Left colon (tissue), 2 donors: ENCODE measurements around the gene MYCBPAP. TPM values are rescaled to one million over a fixed set of nuclear protein-coding genes. Genes with fewer than 3 reads are reported as not detected.

Experiments
- ATAC-seq: fragments of 200-7000 bp; cut with Tn5 transposase; one replicate; pipeline ENCODE4 v1.9.1; 2020; ENCODE audit warnings: mild to moderate bottlenecking, moderate library complexity
- DNase-seq, 2 donors: peaks; one replicate each; pipeline ENCODE4 v3.0.0-alpha.2; 2020
- intact Hi-C, 2 donors: fragments of 100-400 bp; cut with DNase I in 1 of 2; cut with micrococcal nuclease in 1 of 2; formaldehyde crosslinking; loops; one replicate each; pipeline versions ENCODE4 v1.11.2 to v1.14.0; 2022; cut with DNase I, micrococcal nuclease
- total RNA-seq, 2 donors: library from RNA; stranded (reverse); fragmentation: NEBNext Ultra II Directional; extraction: Animal tissue kit (Norgen Biotek cat#: 25700); gene quantifications; one replicate each; pipeline ENCODE4 v1.2.1, GENCODE V29; 2021
- donor health status: DM: no; HTN: no; CAD: no.
- donor health status: DM: yes; HTN: yes; CAD: no.

The MYCBPAP gene
- total RNA-seq, 2 donors from 2014 or later: 2.1 to 2.8 TPM

DNA sequence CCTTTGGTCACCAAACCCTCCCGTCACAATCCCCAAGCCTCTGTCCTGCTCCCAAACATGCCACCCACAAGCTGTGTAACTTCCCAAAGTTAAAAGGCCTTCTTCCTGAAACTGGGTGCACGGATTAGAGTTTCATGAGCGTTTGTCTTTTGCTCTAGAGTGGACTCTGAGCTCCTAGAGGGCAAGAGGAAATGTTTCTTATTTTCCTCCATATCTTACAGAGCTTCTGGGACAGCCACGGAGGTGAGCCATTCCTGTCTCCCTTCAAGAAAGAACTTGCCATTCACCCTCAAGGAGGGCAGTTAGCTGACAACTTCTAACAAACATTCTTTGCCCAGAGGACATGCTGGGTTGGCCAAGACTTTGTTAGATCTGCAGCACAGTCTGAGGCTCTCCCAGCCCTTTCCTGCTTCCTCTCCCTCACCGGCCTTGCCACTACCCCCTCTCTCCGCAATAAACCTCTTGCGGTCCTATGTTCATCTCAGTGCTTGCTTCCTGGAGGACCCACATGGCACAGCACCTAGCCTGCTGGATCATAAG is 2.6 kb upstream of the MYCBPAP start:
- DNase-seq (no peak), ATAC-seq (peak; percentile 41)
- intact Hi-C loops: no loop called here

DNA sequence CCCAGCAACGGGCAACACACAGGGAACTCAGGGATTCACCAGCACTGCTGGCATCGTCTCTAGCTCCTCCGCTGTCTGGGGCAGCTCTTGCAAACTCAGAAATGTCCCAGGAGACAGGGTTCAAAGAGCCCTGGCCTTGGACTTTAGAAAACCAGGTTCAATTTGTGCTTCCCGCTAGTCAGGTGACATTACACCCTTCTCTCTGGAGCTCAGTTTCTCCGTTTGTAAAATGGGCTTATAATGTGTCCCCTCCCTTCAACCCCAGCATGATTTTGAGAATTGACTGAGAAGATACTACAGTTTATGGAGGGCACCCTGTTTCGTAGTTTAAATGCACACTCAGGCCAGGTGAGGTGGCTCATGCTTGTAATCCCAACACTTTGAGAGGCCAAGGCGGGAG is 1.9 kb upstream of the MYCBPAP start:
- intact Hi-C loops: no loop called here
- no peak for ATAC-seq
- no peak for DNase-seq

DNA sequence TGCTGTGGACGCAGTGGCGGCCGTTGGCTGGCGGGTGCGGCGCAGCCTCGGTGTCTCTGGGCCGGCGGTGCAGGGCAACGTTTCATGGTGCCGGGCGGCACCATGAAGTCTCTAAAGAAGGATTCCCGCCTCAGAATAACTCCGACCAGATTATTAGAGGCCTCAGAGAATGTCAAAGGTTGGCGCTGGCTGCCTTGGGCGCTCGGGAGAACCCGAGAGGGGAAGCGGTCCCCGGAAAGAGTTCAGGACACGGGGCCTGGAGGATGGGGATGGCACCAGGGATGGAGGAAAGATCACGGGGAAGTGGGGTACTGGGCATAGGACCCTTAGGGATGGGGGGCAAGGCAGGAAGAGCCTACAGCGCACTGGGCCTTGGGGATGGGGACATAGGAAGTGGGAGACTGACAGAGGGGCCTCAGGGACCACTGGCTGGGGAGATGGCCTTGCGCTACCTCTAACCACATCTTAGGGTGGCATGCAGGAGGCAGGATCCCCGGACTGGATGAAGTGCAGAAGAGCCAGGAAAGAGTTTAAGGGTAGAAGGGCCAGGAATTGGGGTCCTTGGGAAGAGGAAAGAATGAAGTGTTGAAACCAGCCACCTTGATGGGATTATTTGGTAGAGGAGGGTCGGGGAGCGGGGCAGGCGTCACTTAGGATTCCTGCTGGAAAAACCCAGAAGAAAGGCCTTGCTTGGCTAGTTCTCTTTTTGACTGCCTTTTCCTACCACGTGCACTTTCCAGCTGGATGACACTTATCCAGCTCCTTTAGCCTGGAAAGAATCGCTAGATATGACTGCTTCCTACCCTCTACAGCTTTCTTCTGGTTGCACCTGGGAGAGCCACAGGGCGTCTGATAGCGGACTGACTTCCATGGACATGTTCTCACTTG is 578 bp downstream of the MYCBPAP start:
- intact Hi-C loops: no loop called here
- DNase-seq: no peak
- no peak for ATAC-seq

DNA sequence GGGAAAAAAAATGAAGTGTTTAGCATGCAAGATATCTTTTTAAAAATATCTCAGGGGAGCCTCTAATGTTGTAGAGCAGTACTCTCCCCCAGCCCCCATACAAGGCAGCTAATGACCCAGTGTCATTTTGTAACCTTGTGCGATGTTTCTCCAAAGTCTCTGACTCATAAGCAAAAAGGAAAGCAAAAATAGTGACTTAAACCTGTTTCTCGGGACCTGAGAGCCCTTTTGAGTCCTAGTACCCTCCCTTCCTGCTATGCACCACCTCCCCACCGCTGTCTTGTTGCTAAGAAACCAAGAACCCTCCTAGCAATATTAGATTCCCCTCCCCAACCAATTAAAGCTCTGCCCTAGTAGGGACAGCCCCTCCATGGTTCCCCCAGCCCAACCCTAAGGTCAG is 2.8 kb downstream of the MYCBPAP start:
- intact Hi-C loops: no loop called here
- ATAC-seq (no peak), DNase-seq (no peak)

DNA sequence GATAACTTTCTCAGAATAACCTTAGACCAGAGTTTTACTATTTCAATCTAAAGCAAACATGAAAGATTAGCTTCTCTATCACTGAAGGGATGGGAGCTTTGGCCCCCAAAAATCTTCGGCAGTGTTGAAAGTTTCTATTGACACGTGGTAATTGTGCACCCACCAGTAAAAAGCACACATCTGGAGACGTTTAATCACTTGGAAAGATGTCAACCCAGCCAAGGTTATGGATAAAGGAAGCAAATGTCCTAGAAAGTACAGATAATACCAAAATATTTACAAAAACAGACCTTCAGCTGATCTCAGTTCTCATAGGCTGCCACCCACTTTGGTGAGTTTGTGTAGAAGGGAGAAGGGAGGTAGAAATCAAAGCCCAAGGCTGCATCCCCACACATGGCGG is 5.3 kb downstream of the MYCBPAP start:
- DNase-seq: no peak
- ATAC-seq: no peak
- intact Hi-C loops: no loop called here

DNA sequence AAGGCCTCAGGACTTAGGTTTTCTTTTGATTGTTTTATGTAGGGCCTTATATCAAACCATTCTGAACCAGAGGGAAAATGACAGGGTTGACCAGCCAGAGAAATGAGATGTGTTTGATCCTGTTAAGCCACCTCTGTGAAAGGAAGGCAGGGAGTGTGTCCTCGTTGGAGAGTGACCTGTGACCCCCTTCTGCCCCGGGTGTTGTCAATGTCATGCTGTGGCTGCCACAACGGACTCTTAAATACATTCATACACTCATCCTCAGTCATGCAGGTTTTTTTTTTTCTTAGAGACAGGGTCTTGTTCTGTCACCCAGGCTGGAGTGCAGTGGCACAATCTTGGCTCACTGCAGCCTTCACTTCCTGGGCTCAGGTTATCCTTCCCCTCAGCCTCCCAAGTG is 6.1 kb downstream of the MYCBPAP start:
- DNase-seq (no peak), ATAC-seq (no peak)
- intact Hi-C loops: no loop called here

DNA sequence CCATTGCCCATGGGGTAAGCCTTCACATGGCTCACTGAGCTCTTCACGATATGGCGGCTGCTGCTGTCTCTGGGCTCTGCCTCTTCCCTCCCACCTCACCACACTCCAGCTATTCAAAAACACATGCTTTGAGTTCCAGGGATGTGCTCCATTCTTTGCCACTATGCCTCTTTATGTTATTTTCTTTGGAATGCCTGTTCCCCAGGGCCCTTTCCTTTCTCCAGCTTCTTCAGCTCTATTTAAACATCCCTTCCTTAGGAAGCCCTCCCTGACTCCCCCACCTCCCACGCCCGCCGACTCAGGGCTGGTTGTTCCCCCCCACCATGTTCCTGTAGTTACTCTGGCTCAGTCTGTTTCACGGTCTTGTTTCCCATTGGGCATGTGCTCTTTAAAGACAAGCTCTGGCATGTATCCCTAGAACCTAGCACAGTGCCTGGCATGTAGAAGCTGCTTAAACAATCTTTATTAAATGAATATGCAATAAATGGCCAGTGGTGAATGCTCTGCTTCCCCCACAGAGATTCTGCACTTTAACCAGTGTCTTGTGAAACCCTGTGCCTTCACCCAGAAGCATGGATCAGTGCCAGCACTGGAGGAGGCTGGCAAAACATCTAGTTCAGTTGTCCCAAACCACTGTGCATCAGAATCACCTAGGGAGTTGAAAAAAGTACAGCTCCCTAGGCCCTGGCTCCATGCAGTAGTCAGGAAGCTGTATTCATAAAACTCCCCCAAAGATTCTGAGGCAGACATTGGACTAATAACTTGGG is 6.9 kb downstream of the MYCBPAP start:
- ATAC-seq: no peak
- no peak for DNase-seq
- intact Hi-C loops: no loop called here

DNA sequence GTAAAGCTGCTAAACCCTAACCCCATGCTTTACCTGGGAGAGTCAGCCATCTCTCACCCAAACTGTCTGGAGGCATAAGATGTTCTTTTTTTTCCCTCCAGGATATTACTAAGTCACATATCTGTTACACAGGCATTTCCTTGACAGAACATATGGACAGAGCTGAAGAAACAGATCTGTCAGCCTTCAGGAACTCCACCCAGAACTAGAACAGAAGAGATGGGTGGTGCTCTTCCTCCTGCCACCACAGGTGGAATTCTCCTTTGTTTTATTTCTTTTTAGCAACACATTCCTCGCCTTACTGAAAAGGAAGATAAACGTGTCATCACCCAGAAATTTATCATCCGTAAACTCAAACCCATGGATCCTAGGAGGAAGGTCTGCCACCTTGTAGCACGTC is 8.8 kb downstream of the MYCBPAP start:
- ATAC-seq (peak; percentile 63), DNase-seq (no peak)
- intact Hi-C loops: no loop called here

DNA sequence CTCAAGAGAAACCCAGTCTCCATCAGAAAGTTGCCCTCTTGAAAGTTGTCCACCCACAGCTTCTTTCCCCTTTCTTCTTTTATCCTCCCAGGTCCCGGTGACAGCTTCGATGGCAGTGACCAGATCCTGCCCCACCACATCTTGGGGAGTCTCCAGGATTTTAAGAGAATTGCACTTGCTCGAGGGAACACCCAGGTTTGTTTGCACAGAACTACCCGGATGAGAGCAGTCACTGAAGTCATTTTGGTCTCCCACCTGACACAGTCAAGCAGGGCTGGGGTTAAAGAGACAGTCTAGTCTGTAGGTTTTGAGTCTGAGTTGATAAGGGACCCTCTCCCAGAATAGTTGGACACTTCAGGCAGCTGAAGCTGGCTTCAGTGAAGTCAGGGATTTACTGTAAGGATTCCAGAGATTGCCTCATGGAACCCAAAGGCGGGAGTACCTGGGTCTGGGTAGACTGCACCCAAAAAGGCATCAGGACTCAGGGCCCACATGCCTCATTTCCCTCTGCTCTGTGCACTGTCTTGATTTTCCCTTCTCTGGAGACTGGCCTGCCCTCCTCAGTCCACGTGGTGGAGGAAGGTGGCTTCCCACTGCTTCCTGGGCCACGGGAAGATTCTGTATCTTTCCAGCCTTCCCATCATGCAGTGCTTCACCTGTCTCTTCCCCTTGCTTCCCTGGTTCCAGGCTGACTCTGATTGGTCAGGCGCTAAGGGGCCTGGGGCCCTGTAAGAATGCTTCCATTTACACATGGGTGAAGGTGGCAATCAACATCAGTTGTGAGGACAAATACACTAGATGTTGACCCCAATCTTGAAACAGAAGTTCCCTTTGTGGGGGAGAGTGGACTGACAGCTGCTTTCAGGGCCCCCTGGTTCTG is 9.5 kb downstream of the MYCBPAP start:
- DNase-seq (no peak), ATAC-seq (peak; percentile 66)
- intact Hi-C loops: no loop called here

DNA sequence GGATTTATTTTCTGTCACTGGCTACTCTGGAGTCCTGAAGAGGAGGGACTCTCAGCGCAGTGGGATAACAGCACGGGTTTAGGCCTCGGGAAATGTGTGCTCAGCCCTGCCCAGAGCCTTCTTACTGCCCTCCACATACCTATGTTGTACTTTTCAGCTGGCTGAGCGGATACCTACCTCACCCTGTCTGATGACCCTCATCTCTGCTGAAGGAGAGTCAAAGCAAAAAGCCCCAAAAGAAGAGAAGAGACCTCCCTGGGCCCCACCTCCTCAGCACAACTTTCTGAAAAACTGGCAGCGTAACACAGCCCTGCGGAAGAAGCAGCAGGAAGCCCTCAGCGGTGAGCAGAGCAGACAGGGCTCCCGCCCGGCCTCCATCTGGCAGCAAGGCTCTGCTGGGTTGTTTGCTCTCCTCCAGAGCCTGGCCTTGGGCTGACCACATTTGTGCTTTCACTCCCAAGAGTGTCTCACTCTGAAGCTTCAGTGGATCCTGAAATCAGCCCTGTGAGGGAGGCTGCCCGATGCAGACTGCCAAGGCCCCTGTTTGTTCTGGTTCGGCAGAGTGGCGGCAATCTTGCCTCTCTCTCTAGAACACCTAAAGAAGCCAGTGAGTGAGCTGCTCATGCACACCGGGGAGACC is 10.3 kb downstream of the MYCBPAP start:
- ATAC-seq (peak; percentile 60), DNase-seq (no peak)
- intact Hi-C loops: no loop called here

DNA sequence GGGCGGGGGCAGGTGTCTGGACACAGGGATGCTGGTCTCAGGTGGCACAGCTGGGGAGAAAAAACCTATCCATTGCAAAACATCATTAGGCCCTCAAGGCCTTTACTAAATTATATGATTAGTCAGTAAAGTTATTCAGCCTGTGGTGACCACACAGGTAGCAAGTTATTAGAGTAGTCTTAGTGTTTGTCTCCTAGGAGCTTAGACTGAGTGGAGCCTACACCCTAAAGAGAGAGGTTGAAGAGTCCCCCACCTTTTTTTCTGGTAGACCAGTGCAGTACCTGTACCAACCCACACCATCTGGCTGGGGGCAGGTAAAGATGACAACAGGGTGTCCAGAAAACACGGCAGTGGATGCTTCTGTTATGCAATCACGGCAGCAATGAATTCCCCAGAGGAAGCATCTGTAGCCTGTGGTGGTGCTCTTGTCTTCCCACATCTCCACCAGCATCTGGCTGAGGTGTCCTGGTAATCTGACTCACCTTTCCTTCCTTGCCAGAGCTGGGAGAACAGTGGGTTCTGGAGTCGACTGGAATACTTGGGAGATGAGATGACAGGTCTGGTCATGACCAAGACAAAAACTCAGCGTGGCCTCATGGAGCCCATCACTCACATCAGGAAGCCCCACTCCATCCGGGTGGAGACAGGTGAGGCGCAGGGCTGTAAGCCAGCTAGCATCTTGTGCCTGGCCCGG is 11.0 kb downstream of the MYCBPAP start:
- DNase-seq (no peak), ATAC-seq (no peak)
- intact Hi-C loops: no loop called here

DNA sequence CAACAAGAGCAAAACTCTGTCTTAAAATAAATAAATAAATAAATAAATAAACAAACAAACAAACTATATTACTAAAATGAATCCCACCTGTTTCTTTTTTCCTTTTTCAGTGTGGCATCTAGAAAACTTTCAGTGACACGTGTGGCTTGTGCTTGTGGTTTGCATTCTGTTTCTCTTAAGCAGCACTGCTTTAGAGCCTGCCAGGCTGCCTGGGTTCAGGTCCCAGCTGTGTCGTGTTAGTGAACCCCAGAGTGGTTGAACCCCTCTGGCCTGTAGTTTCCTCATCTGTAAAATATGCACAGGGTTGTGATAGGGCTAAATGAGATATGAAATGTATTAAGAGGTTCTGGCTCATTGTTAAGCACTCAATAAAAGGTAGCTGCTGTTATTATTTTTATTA is 12.2 kb downstream of the MYCBPAP start:
- intact Hi-C loops: no loop called here
- ATAC-seq: no peak

DNA sequence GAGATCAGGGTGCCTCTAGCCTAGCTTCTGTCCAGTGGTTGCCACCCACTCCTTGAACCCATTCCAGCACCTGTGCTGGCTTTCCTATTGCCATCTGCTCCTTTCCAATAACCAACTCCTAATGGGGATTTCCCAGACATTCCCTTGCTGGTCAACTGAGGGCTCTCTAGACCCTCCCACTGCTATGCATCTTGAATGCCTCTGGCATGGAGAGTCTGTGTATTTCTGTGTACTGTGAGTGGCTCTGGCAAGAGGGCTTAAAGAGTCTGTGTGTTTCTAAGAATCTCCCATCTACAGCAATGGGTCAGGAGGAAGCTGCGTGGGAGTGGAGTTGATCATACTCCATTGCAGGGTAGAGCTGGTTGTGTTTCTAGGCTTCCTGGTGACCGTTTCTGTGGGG is 13.3 kb downstream of the MYCBPAP start:
- DNase-seq (no peak), ATAC-seq (no peak)
- intact Hi-C loops: no loop called here

More for the DNA sequence above, 12.2 kb downstream of the MYCBPAP start:
- DNase-seq: no peak

DNA sequence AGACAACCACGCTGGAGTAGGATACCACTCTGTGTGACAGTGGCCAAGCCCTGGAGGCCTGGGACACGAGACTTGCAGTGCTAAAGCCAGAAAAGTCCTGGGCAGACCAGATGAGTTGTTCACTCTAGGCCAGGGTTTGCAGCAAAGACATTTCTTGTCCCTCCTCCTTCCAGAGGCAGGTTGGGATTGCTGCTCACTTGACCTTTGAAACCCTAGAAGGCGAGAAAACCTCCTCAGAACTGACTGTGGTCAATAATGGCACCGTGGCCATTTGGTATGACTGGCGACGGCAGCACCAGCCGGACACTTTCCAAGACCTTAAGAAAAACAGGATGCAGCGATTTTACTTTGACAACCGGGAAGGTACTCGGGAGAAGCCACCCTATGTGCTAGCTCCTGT is 14.5 kb downstream of the MYCBPAP start:
- ATAC-seq (no peak), DNase-seq (no peak)
- intact Hi-C loops: no loop called here

DNA sequence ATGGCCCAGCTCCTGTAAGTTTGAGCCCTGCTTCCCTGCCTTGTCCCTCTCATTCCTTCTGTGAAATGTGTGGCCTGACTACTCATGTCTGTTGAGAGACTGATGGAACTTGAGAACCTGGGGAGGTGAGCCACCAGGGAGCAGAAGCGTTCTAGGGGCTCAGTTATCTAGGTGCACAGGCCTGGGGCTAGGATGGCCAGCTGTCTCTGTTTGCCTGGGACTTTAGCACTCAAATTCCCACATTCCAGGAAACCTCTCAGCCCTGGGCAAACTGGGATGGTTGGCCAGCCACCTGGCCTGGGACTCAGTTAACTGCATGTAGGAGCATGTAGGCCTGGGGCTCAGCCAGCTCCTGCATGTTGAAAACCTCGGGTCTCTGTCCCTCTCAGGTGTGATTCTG is 15.0 kb downstream of the MYCBPAP start:
- intact Hi-C loops: no loop called here
- DNase-seq: no peak
- no peak for ATAC-seq

DNA sequence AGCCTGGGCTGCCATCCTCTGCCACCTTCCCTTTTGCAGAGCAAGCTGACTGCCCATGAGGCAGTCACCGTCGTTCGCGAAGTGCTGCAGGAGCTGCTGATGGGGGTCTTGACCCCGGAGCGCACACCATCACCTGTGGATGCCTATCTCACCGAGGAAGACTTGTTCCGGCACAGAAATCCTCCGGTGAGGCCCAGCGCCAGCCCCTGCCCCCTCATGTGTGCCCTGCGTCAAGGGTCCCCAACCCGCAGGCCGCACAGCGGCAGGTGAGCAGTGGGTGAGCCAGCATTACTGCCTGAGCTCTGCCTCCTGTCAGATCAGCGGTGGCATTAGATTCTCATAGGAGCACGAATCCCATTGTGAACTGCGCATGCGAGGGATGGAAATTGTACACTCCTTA is 16.6 kb downstream of the MYCBPAP start:
- DNase-seq (no peak), ATAC-seq (no peak)
- intact Hi-C loops: no loop called here

DNA sequence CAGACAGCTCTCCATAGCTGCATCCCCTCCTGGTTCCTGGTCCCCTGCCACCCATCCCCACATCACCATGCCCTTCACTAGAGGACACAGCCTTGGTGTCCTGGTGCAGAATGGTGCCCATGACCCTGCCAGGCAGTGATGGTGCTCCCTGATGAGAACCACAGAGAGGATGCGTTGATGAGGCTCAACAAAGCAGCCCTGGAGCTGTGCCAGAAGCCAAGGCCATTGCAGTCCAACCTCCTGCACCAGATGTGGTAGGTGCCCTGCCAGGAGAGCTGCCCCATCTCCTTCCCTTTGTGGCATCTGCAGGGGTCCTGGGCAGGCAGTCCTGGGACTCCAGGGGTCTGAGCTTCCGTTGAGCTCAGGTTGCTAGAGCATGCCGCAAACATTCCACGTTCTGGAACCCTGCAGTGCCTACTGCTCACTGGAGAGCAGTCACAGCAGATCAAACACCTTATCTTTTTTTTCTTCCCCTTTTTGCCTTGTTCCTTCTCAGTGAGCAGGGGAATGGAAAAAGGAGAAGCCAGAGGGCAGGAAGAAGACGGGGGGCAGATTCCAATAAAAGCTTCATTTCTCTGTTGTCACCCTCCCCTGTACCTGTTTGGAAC is 19.0 kb downstream of the MYCBPAP start:
- intact Hi-C loops: no loop called here
- DNase-seq (no peak), ATAC-seq (no peak)
